ENCODE results near the gene CPTP.

The CPTP gene

GRCh38 chr1:1324524-1325287 is at the start of gene CPTP, which contains the start of gene INTS11:
Gene CPTP, plus strand, starts transcription at chr1:1324802. Its CDS starts 2,109 bp downstream, at chr1:1326911.
Gene INTS11, minus strand, starts transcription at chr1:1324660. Its CDS starts 52 bp downstream, at chr1:1324608.
- peak; percentile 80 for DNase-seq (ENCODE audit: low read depth)

GRCh38 chr1:1274931-1275431 is 49.6 kb upstream of the CPTP start:
- DNase-seq (ENCODE audit: low read depth): no peak

- DNase-seq (ENCODE audit: low read depth): peak; percentile 35
Observed at GRCh38 chr1:1275836-1276235, 48.8 kb upstream of the CPTP start.

- DNase-seq (ENCODE audit: low read depth): no peak
Observed at GRCh38 chr1:1278620-1279019, 46.0 kb upstream of the CPTP start.

- DNase-seq (ENCODE audit: low read depth): no peak
Observed at GRCh38 chr1:1279028-1279427, 45.6 kb upstream of the CPTP start.

- DNase-seq (ENCODE audit: low read depth): no peak
Observed at GRCh38 chr1:1280782-1281481, 43.7 kb upstream of the CPTP start.

- no peak for DNase-seq (ENCODE audit: low read depth)
Observed at GRCh38 chr1:1281533-1282321, 42.9 kb upstream of the CPTP start.

GRCh38 chr1:1282998-1283397 is 41.6 kb upstream of the CPTP start:
- DNase-seq (ENCODE audit: low read depth): peak; percentile 56

GRCh38 chr1:1283821-1284220 is 40.8 kb upstream of the CPTP start:
- DNase-seq (ENCODE audit: low read depth): peak; percentile 18

- no peak for DNase-seq (ENCODE audit: low read depth)
Observed at GRCh38 chr1:1284221-1285101, 40.1 kb upstream of the CPTP start.

GRCh38 chr1:1285102-1285571 is 39.5 kb upstream of the CPTP start:
- no peak for DNase-seq (ENCODE audit: low read depth)

- DNase-seq (ENCODE audit: low read depth): no peak
Observed at GRCh38 chr1:1285611-1286311, 38.8 kb upstream of the CPTP start.

- no peak for DNase-seq (ENCODE audit: low read depth)
Observed at GRCh38 chr1:1286313-1287261, 38.0 kb upstream of the CPTP start.

- no peak for DNase-seq (ENCODE audit: low read depth)
Observed at GRCh38 chr1:1287288-1288110, 37.1 kb upstream of the CPTP start.

- DNase-seq (ENCODE audit: low read depth): peak; percentile 20
Observed at GRCh38 chr1:1290238-1290731, 34.3 kb upstream of the CPTP start.

GRCh38 chr1:1291023-1291528 is 33.5 kb upstream of the CPTP start:
- DNase-seq (ENCODE audit: low read depth): no peak

- DNase-seq (ENCODE audit: low read depth): peak; percentile 62
Observed at GRCh38 chr1:1291548-1292441, 32.8 kb upstream of the CPTP start.
